IMR-90 (cell line): ENCODE measurements around the gene ADAMTS14.

Experiments
- CTCF ChIP-seq: conservative IDR thresholded peaks from 2 replicates; pipeline ENCODE4 v1.5.1; 2012; ENCODE audit warnings: mild to moderate bottlenecking, low read depth, low read length, improper control_type of control experiment
- MAZ ChIP-seq: IDR thresholded peaks from 2 replicates; pipeline ENCODE4 v1.6.1; 2012; ENCODE audit warnings: low read depth, mild to moderate bottlenecking, low read length, improper control_type of control experiment, moderate library complexity, borderline replicate concordance
- POLR2A ChIP-seq: IDR thresholded peaks from 2 replicates; pipeline ENCODE4 v1.6.1; 2012; ENCODE audit warnings: mild to moderate bottlenecking, low read depth, low read length
- RAD21 ChIP-seq: IDR thresholded peaks from 2 replicates; pipeline ENCODE4 v1.6.1; 2012; ENCODE audit warnings: low read length, improper control_type of control experiment
- USF2 ChIP-seq: fragments of 150-350 bp; IDR thresholded peaks from 2 replicates; pipeline ENCODE4 v1.6.1; 2017; ENCODE audit warnings: mild to moderate bottlenecking, antibody characterized with exemption, low read length, low read depth

- TF ChIP-seq RAD21 (no peak), CTCF (no peak), MAZ (no peak), USF2 (no peak), POLR2A (no peak)
These were observed 126.8 kb downstream of the ADAMTS14 start for GRCh38 chr10:70799124-70799523.
